ENCODE measurements around the gene RAB31. TPM values are rescaled to one million over a fixed set of nuclear protein-coding genes. Genes with fewer than 3 reads are reported as not detected.

The RAB31 gene
- total RNA-seq, 1 experiment from 2014 or later: 32.9 TPM

DNA sequence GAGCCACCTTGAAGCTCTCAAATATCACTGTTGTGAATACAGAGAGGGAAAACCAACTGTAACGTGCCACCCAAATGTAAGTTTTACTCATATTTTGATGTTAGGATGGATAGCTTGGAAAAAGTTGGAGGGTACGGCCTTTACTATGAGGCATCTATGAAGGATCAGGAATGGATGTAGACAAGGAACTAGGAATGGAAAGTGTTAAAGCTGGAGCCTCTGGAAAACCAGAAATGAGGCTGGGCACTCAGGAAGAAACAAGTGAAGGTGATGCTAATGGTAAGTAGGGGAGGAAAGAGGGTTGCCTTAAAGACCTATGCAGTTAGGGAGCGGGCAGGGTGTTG lies 177.9 kb downstream of the RAB31 start (continued):
- TF ChIP-seq, protein P1, sequence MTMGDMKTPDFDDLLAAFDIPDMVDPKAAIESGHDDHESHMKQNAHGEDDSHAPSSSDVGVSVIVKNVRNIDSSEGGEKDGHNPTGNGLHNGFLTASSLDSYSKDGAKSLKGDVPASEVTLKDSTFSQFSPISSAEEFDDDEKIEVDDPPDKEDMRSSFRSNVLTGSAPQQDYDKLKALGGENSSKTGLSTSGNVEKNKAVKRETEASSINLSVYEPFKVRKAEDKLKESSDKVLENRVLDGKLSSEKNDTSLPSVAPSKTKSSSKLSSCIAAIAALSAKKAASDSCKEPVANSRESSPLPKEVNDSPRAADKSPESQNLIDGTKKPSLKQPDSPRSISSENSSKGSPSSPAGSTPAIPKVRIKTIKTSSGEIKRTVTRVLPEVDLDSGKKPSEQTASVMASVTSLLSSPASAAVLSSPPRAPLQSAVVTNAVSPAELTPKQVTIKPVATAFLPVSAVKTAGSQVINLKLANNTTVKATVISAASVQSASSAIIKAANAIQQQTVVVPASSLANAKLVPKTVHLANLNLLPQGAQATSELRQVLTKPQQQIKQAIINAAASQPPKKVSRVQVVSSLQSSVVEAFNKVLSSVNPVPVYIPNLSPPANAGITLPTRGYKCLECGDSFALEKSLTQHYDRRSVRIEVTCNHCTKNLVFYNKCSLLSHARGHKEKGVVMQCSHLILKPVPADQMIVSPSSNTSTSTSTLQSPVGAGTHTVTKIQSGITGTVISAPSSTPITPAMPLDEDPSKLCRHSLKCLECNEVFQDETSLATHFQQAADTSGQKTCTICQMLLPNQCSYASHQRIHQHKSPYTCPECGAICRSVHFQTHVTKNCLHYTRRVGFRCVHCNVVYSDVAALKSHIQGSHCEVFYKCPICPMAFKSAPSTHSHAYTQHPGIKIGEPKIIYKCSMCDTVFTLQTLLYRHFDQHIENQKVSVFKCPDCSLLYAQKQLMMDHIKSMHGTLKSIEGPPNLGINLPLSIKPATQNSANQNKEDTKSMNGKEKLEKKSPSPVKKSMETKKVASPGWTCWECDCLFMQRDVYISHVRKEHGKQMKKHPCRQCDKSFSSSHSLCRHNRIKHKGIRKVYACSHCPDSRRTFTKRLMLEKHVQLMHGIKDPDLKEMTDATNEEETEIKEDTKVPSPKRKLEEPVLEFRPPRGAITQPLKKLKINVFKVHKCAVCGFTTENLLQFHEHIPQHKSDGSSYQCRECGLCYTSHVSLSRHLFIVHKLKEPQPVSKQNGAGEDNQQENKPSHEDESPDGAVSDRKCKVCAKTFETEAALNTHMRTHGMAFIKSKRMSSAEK (CRISPR knock-in tag; IDR thresholded peaks at IDR 0.05; ENCODE audit: borderline replicate concordance): no peak
- TF ChIP-seq, protein P2, sequence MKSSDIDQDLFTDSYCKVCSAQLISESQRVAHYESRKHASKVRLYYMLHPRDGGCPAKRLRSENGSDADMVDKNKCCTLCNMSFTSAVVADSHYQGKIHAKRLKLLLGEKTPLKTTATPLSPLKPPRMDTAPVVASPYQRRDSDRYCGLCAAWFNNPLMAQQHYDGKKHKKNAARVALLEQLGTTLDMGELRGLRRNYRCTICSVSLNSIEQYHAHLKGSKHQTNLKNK (CRISPR knock-in tag; IDR thresholded peaks at IDR 0.05): no peak
- TF ChIP-seq ZNF121 (CRISPR knock-in tag; IDR thresholded peaks at IDR 0.05): no peak
- TF ChIP-seq, protein P3, sequence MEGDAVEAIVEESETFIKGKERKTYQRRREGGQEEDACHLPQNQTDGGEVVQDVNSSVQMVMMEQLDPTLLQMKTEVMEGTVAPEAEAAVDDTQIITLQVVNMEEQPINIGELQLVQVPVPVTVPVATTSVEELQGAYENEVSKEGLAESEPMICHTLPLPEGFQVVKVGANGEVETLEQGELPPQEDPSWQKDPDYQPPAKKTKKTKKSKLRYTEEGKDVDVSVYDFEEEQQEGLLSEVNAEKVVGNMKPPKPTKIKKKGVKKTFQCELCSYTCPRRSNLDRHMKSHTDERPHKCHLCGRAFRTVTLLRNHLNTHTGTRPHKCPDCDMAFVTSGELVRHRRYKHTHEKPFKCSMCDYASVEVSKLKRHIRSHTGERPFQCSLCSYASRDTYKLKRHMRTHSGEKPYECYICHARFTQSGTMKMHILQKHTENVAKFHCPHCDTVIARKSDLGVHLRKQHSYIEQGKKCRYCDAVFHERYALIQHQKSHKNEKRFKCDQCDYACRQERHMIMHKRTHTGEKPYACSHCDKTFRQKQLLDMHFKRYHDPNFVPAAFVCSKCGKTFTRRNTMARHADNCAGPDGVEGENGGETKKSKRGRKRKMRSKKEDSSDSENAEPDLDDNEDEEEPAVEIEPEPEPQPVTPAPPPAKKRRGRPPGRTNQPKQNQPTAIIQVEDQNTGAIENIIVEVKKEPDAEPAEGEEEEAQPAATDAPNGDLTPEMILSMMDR (IDR thresholded peaks at IDR 0.05): no peak
- TF ChIP-seq, protein P4, sequence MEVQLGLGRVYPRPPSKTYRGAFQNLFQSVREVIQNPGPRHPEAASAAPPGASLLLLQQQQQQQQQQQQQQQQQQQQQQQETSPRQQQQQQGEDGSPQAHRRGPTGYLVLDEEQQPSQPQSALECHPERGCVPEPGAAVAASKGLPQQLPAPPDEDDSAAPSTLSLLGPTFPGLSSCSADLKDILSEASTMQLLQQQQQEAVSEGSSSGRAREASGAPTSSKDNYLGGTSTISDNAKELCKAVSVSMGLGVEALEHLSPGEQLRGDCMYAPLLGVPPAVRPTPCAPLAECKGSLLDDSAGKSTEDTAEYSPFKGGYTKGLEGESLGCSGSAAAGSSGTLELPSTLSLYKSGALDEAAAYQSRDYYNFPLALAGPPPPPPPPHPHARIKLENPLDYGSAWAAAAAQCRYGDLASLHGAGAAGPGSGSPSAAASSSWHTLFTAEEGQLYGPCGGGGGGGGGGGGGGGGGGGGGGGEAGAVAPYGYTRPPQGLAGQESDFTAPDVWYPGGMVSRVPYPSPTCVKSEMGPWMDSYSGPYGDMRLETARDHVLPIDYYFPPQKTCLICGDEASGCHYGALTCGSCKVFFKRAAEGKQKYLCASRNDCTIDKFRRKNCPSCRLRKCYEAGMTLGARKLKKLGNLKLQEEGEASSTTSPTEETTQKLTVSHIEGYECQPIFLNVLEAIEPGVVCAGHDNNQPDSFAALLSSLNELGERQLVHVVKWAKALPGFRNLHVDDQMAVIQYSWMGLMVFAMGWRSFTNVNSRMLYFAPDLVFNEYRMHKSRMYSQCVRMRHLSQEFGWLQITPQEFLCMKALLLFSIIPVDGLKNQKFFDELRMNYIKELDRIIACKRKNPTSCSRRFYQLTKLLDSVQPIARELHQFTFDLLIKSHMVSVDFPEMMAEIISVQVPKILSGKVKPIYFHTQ (CRISPR knock-in tag; IDR thresholded peaks at IDR 0.05): no peak
- TF ChIP-seq TP53 (CRISPR knock-in tag; IDR thresholded peaks at IDR 0.05): no peak
- no peak for TF ChIP-seq GABPB1 (CRISPR knock-in tag; IDR thresholded peaks at IDR 0.05)
- no peak for TF ChIP-seq FOXJ3 (CRISPR knock-in tag; IDR thresholded peaks at IDR 0.05; ENCODE audit: borderline replicate concordance)

DNA sequence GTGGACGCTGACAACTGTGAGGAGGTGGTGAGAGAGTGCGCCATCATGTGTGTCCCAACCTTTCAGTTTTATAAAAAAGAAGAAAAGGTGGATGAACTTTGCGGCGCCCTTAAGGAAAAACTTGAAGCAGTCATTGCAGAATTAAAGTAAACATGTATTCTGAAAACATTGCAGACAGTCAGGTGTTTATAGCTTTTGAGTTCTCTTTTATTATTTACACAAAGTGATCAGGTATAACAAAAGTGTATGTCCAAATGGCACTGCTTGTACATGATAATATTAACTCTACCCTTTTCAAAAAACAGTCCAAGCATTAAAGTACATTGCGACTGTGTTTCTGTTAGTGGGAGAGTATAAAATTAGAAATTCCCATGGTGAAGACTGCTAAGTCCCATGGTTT lies 179.9 kb downstream of the RAB31 start:
- POLR2A ChIA-PET: no interaction called here
- H3K27me3 Mint-ChIP-seq (ENCODE audit: low read depth): no peaks in the 10 kb centered on the region
- H3K4me1 Mint-ChIP-seq: no peaks in the 10 kb centered on the region
- ATAC-seq (no peak), DNase-seq (ENCODE audit: low spot score) (no peak)
- no peak overlapping the region for H3K4me3 Mint-ChIP-seq
- CTCF ChIA-PET: no interaction called here
- H3K27ac Mint-ChIP-seq: no peak overlapping the region
- TF ChIP-seq SMAD3 (CRISPR knock-in tag; IDR thresholded peaks at IDR 0.05; ENCODE audit: borderline replicate concordance) (no peak), SP1 (CRISPR knock-in tag; conservative IDR thresholded peaks at IDR 0.05) (no peak), EMX1 (CRISPR knock-in tag; IDR thresholded peaks at IDR 0.05) (no peak), TCF7 (CRISPR knock-in tag; IDR thresholded peaks at IDR 0.05; ENCODE audit: low read depth) (no peak), MYBL2 (CRISPR knock-in tag; IDR thresholded peaks at IDR 0.05) (no peak), ZNF396 (CRISPR knock-in tag; IDR thresholded peaks at IDR 0.05; ENCODE audit: borderline replicate concordance) (no peak), ZNF317 (CRISPR knock-in tag; IDR thresholded peaks at IDR 0.05; ENCODE audit: borderline replicate concordance, low read depth) (no peak), FOXK1 (CRISPR knock-in tag; IDR thresholded peaks at IDR 0.05) (no peak), ZNF232 (CRISPR knock-in tag; IDR thresholded peaks at IDR 0.05) (no peak), TEAD4 (CRISPR knock-in tag; IDR thresholded peaks at IDR 0.05) (no peak)
- TF ChIP-seq, protein P5, sequence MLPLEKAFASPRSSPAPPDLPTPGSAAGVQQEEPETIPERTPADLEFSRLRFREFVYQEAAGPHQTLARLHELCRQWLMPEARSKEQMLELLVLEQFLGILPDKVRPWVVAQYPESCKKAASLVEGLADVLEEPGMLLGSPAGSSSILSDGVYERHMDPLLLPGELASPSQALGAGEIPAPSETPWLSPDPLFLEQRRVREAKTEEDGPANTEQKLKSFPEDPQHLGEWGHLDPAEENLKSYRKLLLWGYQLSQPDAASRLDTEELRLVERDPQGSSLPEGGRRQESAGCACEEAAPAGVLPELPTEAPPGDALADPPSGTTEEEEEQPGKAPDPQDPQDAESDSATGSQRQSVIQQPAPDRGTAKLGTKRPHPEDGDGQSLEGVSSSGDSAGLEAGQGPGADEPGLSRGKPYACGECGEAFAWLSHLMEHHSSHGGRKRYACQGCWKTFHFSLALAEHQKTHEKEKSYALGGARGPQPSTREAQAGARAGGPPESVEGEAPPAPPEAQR (CRISPR knock-in tag; IDR thresholded peaks at IDR 0.05): no peak
- TF ChIP-seq, protein P6, sequence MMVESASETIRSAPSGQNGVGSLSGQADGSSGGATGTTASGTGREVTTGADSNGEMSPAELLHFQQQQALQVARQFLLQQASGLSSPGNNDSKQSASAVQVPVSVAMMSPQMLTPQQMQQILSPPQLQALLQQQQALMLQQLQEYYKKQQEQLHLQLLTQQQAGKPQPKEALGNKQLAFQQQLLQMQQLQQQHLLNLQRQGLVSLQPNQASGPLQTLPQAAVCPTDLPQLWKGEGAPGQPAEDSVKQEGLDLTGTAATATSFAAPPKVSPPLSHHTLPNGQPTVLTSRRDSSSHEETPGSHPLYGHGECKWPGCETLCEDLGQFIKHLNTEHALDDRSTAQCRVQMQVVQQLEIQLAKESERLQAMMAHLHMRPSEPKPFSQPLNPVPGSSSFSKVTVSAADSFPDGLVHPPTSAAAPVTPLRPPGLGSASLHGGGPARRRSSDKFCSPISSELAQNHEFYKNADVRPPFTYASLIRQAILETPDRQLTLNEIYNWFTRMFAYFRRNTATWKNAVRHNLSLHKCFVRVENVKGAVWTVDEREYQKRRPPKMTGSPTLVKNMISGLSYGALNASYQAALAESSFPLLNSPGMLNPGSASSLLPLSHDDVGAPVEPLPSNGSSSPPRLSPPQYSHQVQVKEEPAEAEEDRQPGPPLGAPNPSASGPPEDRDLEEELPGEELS (CRISPR knock-in tag; IDR thresholded peaks at IDR 0.05): no peak
- no peaks in the 10 kb centered on the region for H3K36me3 Mint-ChIP-seq
- peaks cover 8% of the 10 kb centered on the region for H3K9me3 Mint-ChIP-seq

Data from WTC11 (cell line).